Measurements from ENCODE around the gene OCA2. TPM values are rescaled to one million over a fixed set of nuclear protein-coding genes. Genes with fewer than 3 reads are reported as not detected.

Gene OCA2
- total and polyA plus RNA-seq, 2 of the 13 experiments (the other 11 are each of a cell fraction or from before 2014, with no cell fraction given): 0.02 to 0.05 TPM

- no peak for TF ChIP-seq ZNF687 (CRISPR knock-in tag; IDR thresholded peaks at IDR 0.05)
- no peak for TF ChIP-seq SAFB2 (CRISPR knock-in tag; IDR thresholded peaks at IDR 0.05; ENCODE audit: borderline replicate concordance, low read depth)
- no peak for TF ChIP-seq TBX2 (CRISPR knock-in tag; IDR thresholded peaks at IDR 0.05; ENCODE audit: borderline replicate concordance)
- TF ChIP-seq ZSCAN5A (CRISPR knock-in tag; IDR thresholded peaks at IDR 0.05; ENCODE audit: borderline replicate concordance): no peak
- TF ChIP-seq SMARCC2 (IDR thresholded peaks at IDR 0.05): no peak
Observed at GRCh38 chr15:27897481-27897880, 201.6 kb downstream of the OCA2 start (continued).

DNA sequence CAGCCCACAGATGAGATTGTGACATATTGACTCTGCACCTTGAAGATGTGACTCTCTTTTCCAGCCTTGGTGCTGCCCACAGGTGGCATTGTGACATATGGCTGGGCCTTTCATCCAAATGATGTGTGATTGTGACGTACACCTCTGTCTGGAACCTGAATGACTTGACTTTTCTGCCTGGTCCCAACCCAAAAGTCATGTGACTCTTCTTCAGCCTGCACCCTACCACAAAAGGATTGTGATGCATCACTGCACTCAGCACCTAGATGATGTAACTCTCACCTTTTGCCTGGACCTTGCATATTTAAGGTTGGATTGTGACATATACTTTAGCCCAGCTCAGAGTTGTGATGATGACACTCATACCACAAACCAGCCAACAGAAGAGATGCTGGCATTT is 204.5 kb downstream of the OCA2 start:
- CTCF ChIA-PET (ENCODE audit: low intra/inter-chr PET ratio, low total read pairs): no interaction called here
- in situ Hi-C loops (cut with HindIII; ENCODE audit: extremely low pct_ligation_motif_present, low pct_unique_long_range_greater_than_20kb): no loop called here
- WGBS (ENCODE audit: low lambda C conversion rate): 0% methylated on average over 1 of the region's 1 CpG
- H3K27me3 ChIP-seq (ENCODE audit: control insufficient read depth in 1 of 2, insufficient read depth in 2 of 2, low read length in 2 of 2): no peaks in the 10 kb centered on the region
- no peaks in the 10 kb centered on the region for H4K20me1 ChIP-seq (ENCODE audit: insufficient read depth, low read length)
- no peak overlapping the region for H3K9ac ChIP-seq (ENCODE audit: insufficient read depth, low read depth, low read length)
- H2AFZ ChIP-seq (ENCODE audit: low read length): no peak overlapping the region
- TF ChIP-seq, protein P1, sequence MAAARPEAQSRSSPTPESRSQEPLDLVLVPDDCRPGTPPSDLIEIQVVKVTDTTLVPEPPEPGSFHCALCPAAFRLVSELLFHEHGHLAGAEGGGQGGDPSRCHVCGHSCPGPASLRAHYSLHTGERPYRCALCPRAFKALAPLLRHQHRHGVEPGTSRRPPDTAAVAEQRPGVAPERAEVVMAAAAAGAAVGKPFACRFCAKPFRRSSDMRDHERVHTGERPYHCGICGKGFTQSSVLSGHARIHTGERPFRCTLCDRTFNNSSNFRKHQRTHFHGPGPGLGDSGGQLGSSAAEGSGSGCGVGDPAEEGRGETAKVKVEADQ (CRISPR knock-in tag; IDR thresholded peaks at IDR 0.05; ENCODE audit: borderline replicate concordance): no peak
- TF ChIP-seq CEBPB (IDR thresholded peaks at IDR 0.05; ENCODE audit: borderline replicate concordance, low read depth, low read length) (peak; percentile 19; the same call in 1 of the 2 replicates), EP300 (IDR thresholded peaks at IDR 0.05; ENCODE audit: low read depth in 2 of 2, low read length in 2 of 2) (no peak), EP300 (CRISPR knock-in tag; IDR thresholded peaks at IDR 0.05; ENCODE audit: borderline replicate concordance) (no peak), ZNF280D (CRISPR knock-in tag; IDR thresholded peaks at IDR 0.05) (no peak), CREB1 (IDR thresholded peaks at IDR 0.05) (peak; percentile 61), CREB1 (CRISPR knock-in tag; IDR thresholded peaks at IDR 0.05) (no peak)
- TF ChIP-seq, protein P2, sequence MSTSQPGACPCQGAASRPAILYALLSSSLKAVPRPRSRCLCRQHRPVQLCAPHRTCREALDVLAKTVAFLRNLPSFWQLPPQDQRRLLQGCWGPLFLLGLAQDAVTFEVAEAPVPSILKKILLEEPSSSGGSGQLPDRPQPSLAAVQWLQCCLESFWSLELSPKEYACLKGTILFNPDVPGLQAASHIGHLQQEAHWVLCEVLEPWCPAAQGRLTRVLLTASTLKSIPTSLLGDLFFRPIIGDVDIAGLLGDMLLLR (CRISPR knock-in tag; IDR thresholded peaks at IDR 0.05): no peak
- intact Hi-C loops (cut with micrococcal nuclease; ENCODE audit: unreplicated experiment): no loop called here
- H3K4me2 ChIP-seq (ENCODE audit: low read depth, low read length): no peak overlapping the region
- POLR2A ChIA-PET: no interaction called here
- no peak for ATAC-seq
- no peak overlapping the region for H3K27ac ChIP-seq (ENCODE audit: extremely low read length, insufficient read depth, low read length)
- no peak for DNase-seq (ENCODE audit: low spot score)
- H3K4me3 ChIP-seq (replicated peaks in 1 of 3; ENCODE audit: insufficient read depth in 1 of 3, low read depth in 2 of 3, low read length in 3 of 3): no peak overlapping the region
- H3K79me2 ChIP-seq (ENCODE audit: insufficient read depth, low read length): no peaks in the 10 kb centered on the region
- peaks cover 41% of the 10 kb centered on the region for H3K9me3 ChIP-seq (ENCODE audit: low read length)
- no peaks in the 10 kb centered on the region for H3K36me3 ChIP-seq (replicated peaks in 1 of 2; ENCODE audit: control insufficient read depth in 1 of 2, insufficient read depth in 2 of 2, low read length in 2 of 2)
- FAIRE-seq: no peak
- no TSS peak for BruUV-seq (replicated peaks)
- no peaks in the 10 kb centered on the region for H3K4me1 ChIP-seq (ENCODE audit: insufficient read depth, low read length)

Data from HepG2 (cell line).